ENCODE results near the gene PARD3B.

PARD3B gene

DNA sequence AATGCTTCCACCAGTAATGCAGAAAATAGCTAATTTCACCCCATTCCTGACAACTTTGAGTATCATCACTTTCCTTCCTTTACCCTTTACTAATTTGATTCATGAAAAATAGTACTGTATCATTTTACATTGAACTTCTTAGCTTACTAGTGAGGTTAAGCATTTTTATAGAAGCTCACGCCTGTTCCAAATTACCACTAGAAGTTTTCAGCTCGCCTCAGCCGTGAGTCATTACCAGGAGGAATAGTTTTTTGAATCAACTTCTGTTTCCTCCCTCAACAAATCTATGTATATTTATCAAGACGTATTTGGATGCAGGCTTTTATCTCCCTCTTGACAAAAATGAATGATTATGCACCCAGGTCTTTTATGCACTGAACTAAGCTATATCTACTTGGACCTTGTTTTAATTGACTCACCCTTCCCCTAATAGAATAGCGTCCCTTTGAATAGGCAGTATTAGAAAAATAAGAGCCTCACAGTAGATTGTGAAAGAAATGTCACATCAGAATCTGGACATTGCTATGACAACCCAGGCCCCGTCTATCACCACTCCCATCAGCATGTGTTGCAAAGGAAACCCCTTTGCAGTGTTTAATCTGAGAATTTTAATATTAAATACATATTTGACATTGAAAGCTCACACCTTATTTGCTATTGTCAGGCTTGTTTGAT, 929.6 kb downstream of the PARD3B start:
- H3K27me3 ChIP-seq (ENCODE audit: control insufficient read depth, low read length), result no peaks in the 10 kb centered on the region
- H3K9me2 ChIP-seq (replicated peaks; ENCODE audit: control insufficient read depth, low read length), result no peaks in the 10 kb centered on the region
- H3K4me2 ChIP-seq (ENCODE audit: low read length), result no peak overlapping the region
- TF ChIP-seq, protein P1, sequence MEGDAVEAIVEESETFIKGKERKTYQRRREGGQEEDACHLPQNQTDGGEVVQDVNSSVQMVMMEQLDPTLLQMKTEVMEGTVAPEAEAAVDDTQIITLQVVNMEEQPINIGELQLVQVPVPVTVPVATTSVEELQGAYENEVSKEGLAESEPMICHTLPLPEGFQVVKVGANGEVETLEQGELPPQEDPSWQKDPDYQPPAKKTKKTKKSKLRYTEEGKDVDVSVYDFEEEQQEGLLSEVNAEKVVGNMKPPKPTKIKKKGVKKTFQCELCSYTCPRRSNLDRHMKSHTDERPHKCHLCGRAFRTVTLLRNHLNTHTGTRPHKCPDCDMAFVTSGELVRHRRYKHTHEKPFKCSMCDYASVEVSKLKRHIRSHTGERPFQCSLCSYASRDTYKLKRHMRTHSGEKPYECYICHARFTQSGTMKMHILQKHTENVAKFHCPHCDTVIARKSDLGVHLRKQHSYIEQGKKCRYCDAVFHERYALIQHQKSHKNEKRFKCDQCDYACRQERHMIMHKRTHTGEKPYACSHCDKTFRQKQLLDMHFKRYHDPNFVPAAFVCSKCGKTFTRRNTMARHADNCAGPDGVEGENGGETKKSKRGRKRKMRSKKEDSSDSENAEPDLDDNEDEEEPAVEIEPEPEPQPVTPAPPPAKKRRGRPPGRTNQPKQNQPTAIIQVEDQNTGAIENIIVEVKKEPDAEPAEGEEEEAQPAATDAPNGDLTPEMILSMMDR (IDR thresholded peaks at IDR 0.05; ENCODE audit: low read depth, low read length, poor library complexity, severe bottlenecking), result no peak
- TF ChIP-seq EZH2phosphoT487 (IDR thresholded peaks at IDR 0.05; ENCODE audit: borderline replicate concordance, low read length), result no peak
- no peaks in the 10 kb centered on the region for H3K79me2 ChIP-seq (ENCODE audit: control insufficient read depth, low read length)
- no peaks in the 10 kb centered on the region for H3F3A ChIP-seq (ENCODE audit: control insufficient read depth, insufficient read depth)
- H3K4me3 ChIP-seq (ENCODE audit: low read length), result no peak overlapping the region
- no peak overlapping the region for H3K27ac ChIP-seq (ENCODE audit: low read depth, low read length)
- no peaks in the 10 kb centered on the region for H3K36me3 ChIP-seq (ENCODE audit: control insufficient read depth, low read length)
- H4K20me1 ChIP-seq (ENCODE audit: control insufficient read depth, insufficient read depth, low read depth, low read length), result no peaks in the 10 kb centered on the region
- H3K4me1 ChIP-seq (ENCODE audit: control insufficient read depth, low read length), result no peaks in the 10 kb centered on the region
- H3K9me3 ChIP-seq (ENCODE audit: control insufficient read depth, insufficient read depth, low read length), result no peaks in the 10 kb centered on the region

DNA sequence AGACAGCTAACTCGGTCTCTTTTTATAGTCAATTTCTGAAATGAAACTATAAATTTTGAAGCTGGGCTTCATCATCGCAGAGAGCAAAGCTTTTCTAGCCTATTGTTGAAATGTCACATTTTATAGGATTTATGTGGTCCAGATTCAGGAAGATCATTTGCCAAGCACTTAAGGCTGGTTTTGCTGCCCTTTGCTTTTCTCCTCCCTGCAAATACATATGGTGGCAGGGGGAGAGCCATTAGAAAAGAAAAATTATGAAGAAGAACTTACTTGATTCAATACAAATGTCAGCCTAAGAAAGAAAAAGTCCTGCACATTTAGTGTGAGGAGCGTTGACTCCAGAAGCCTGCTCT, 930.1 kb downstream of the PARD3B start:
- H3K4me3 ChIP-seq (ENCODE audit: low read length), result no peak overlapping the region
- no peaks in the 10 kb centered on the region for H3K27me3 ChIP-seq (ENCODE audit: control insufficient read depth, low read length)
- no peak overlapping the region for H3K27ac ChIP-seq (ENCODE audit: low read depth, low read length)
- no peaks in the 10 kb centered on the region for H3K36me3 ChIP-seq (ENCODE audit: control insufficient read depth, low read length)
- no peaks in the 10 kb centered on the region for H3K79me2 ChIP-seq (ENCODE audit: control insufficient read depth, low read length)
- H3K9me2 ChIP-seq (replicated peaks; ENCODE audit: control insufficient read depth, low read length), result no peaks in the 10 kb centered on the region
- no peak for TF ChIP-seq EZH2phosphoT487 (IDR thresholded peaks at IDR 0.05; ENCODE audit: borderline replicate concordance, low read length)
- TF ChIP-seq, protein P1 (IDR thresholded peaks at IDR 0.05; ENCODE audit: low read depth, low read length, poor library complexity, severe bottlenecking), result no peak
- H3K4me2 ChIP-seq (ENCODE audit: low read length), result no peak overlapping the region
- no peaks in the 10 kb centered on the region for H3K9me3 ChIP-seq (ENCODE audit: control insufficient read depth, insufficient read depth, low read length)
- no peaks in the 10 kb centered on the region for H4K20me1 ChIP-seq (ENCODE audit: control insufficient read depth, insufficient read depth, low read depth, low read length)
- no peaks in the 10 kb centered on the region for H3F3A ChIP-seq (ENCODE audit: control insufficient read depth, insufficient read depth)
- no peaks in the 10 kb centered on the region for H3K4me1 ChIP-seq (ENCODE audit: control insufficient read depth, low read length)

DNA sequence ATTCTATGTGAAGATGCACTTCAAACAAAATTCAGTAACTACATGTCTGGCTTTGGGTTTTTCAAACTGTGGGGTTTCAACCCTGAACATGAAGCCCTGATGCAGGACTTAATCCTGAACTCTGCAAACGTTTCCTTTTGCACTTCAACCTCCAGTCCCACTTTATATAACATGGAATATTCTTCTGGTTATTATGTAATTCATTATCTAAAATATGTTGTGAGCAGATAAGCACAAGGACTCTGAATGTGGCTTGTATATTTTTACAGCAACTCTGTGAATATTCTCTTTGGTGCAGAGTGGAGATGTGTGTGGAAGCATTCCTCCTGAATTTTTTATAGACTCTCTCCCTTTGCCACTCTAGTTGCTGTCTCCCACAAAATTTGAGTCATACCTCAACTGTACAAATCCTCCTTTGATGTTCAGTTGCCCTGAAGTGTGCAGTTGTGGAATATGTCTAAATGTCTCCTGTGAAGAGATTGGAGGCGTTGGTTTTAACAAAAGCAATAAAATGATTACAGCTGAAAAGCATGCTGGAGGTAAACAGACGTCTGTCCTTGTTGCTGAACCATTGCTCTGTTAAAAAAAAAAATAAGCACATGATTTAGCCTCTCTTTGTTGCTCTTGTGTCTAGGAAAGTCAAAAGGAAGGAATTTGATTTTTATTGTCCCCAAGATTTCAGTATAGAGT, 931.9 kb downstream of the PARD3B start:
- Histone ChIP-seq H3K9me2 (replicated peaks; ENCODE audit: control insufficient read depth, low read length) (no peaks in the 10 kb centered on the region), H3K4me1 (ENCODE audit: control insufficient read depth, low read length) (no peaks in the 10 kb centered on the region), H3K79me2 (ENCODE audit: control insufficient read depth, low read length) (no peaks in the 10 kb centered on the region), H3K4me2 (ENCODE audit: low read length) (no peak overlapping the region), H3K27ac (ENCODE audit: low read depth, low read length) (no peak overlapping the region), H3K36me3 (ENCODE audit: control insufficient read depth, low read length) (no peaks in the 10 kb centered on the region), H3F3A (ENCODE audit: control insufficient read depth, insufficient read depth) (no peaks in the 10 kb centered on the region), H3K27me3 (ENCODE audit: control insufficient read depth, low read length) (no peaks in the 10 kb centered on the region), H3K9me3 (ENCODE audit: control insufficient read depth, insufficient read depth, low read length) (no peaks in the 10 kb centered on the region), H3K4me3 (ENCODE audit: low read length) (no peak overlapping the region), H4K20me1 (ENCODE audit: control insufficient read depth, insufficient read depth, low read depth, low read length) (no peaks in the 10 kb centered on the region)
- TF ChIP-seq, protein P1 (IDR thresholded peaks at IDR 0.05; ENCODE audit: low read depth, low read length, poor library complexity, severe bottlenecking), result no peak
- TF ChIP-seq EZH2phosphoT487 (IDR thresholded peaks at IDR 0.05; ENCODE audit: borderline replicate concordance, low read length), result no peak
